ENCODE data around the gene STX18.

- no peak for TF ChIP-seq CTCF (IDR thresholded peaks at IDR 0.05)
- TF ChIP-seq POLR2A (IDR thresholded peaks at IDR 0.05) = no peak
Observed at GRCh38 chr4:4549534-4549933, 7.7 kb upstream of the STX18 start.
